ENCODE measurements around the gene GNAQ. TPM values are rescaled to one million over a fixed set of nuclear protein-coding genes. Genes with fewer than 3 reads are reported as not detected.

Gene GNAQ
- polyA plus RNA-seq, 3 donors from 2014 or later: 4.5 to 7.4 (median 5.1) TPM

GRCh38 chr9:77952635-77953328 lies 78.8 kb downstream of the GNAQ start:
- Mint-ChIP-seq H3K4me3 (no peak overlapping the region), H3K27ac (peak overlapping the region in 1 of 6 donors; percentile 14), H3K4me1 (peaks cover 39 to 43% of the 10 kb centered on the region in 2 donors)

GRCh38 chr9:77951369-77951768 lies 80.2 kb downstream of the GNAQ start:
- H3K9me3 Mint-ChIP-seq: no peaks in the 10 kb centered on the region
- no peak overlapping the region for H3K4me3 Mint-ChIP-seq
- peaks cover 35 to 40% of the 10 kb centered on the region in 2 donors for H3K4me1 Mint-ChIP-seq
- no peak for DNase-seq
- H3K36me3 Mint-ChIP-seq: no peaks in the 10 kb centered on the region
- H3K27ac Mint-ChIP-seq: peak overlapping the region in 1 of 6 donors; percentile 4
- peaks cover 0 to 2% (median 2%) of the 10 kb centered on the region in 3 donors for H3K27me3 Mint-ChIP-seq (ENCODE audit: low read depth in 3 of 3)

More at GRCh38 chr9:77952635-77953328, 78.8 kb downstream of the GNAQ start:
- H3K36me3 Mint-ChIP-seq: no peaks in the 10 kb centered on the region
- H3K9me3 Mint-ChIP-seq: no peaks in the 10 kb centered on the region
- DNase-seq: no peak
- peaks cover 0 to 2% (median 1%) of the 10 kb centered on the region in 3 donors for H3K27me3 Mint-ChIP-seq (ENCODE audit: low read depth in 3 of 3)

GRCh38 chr9:77949751-77950436 lies 81.7 kb downstream of the GNAQ start:
- Mint-ChIP-seq H3K4me1 (peaks cover 40 to 47% of the 10 kb centered on the region in 2 donors), H3K9me3 (no peaks in the 10 kb centered on the region), H3K4me3 (no peak overlapping the region), H3K27ac (no peak overlapping the region), H3K36me3 (no peaks in the 10 kb centered on the region), H3K27me3 (ENCODE audit: low read depth in 3 of 3) (peaks cover 0 to 3% (median 2%) of the 10 kb centered on the region in 3 donors)
- DNase-seq: no peak

GRCh38 chr9:77947651-77948050 lies 84.0 kb downstream of the GNAQ start:
- no peaks in the 10 kb centered on the region for H3K9me3 Mint-ChIP-seq
- H3K36me3 Mint-ChIP-seq: no peaks in the 10 kb centered on the region
- H3K27ac Mint-ChIP-seq: no peak overlapping the region
- DNase-seq: no peak
- H3K4me3 Mint-ChIP-seq: no peak overlapping the region
- H3K4me1 Mint-ChIP-seq: peaks cover 27 to 47% of the 10 kb centered on the region in 2 donors
- peaks cover 0 to 3% (median 0%) of the 10 kb centered on the region in 3 donors for H3K27me3 Mint-ChIP-seq (ENCODE audit: low read depth in 3 of 3)

- peaks cover 27 to 52% of the 10 kb centered on the region in 2 donors for H3K4me1 Mint-ChIP-seq
These were observed 84.5 kb downstream of the GNAQ start for GRCh38 chr9:77946969-77947620.

GRCh38 chr9:77946296-77946695 lies 85.3 kb downstream of the GNAQ start:
- H3K4me1 Mint-ChIP-seq: peaks cover 25 to 53% of the 10 kb centered on the region in 2 donors
- DNase-seq: no peak
- no peak overlapping the region for H3K4me3 Mint-ChIP-seq
- H3K36me3 Mint-ChIP-seq: no peaks in the 10 kb centered on the region
- no peak overlapping the region for H3K27ac Mint-ChIP-seq
- no peaks in the 10 kb centered on the region for H3K9me3 Mint-ChIP-seq
- peaks cover 0 to 4% (median 0%) of the 10 kb centered on the region in 3 donors for H3K27me3 Mint-ChIP-seq (ENCODE audit: low read depth in 3 of 3)

More at GRCh38 chr9:77946969-77947620, 84.5 kb downstream of the GNAQ start:
- Mint-ChIP-seq H3K27ac (no peak overlapping the region), H3K36me3 (no peaks in the 10 kb centered on the region), H3K9me3 (no peaks in the 10 kb centered on the region), H3K27me3 (ENCODE audit: low read depth in 3 of 3) (peaks cover 0 to 3% (median 0%) of the 10 kb centered on the region in 3 donors), H3K4me3 (no peak overlapping the region)
- no peak for DNase-seq

- no peak overlapping the region for H3K27ac Mint-ChIP-seq
- H3K27me3 Mint-ChIP-seq (ENCODE audit: low read depth in 3 of 3): peaks cover 0 to 4% (median 0%) of the 10 kb centered on the region in 3 donors
- no peaks in the 10 kb centered on the region for H3K36me3 Mint-ChIP-seq
- no peak overlapping the region for H3K4me3 Mint-ChIP-seq
- H3K4me1 Mint-ChIP-seq: peaks cover 25 to 53% of the 10 kb centered on the region in 2 donors
- H3K9me3 Mint-ChIP-seq: no peaks in the 10 kb centered on the region
- DNase-seq: no peak
These were observed 85.8 kb downstream of the GNAQ start for GRCh38 chr9:77945798-77946197.

GRCh38 chr9:77944556-77945243 lies 86.9 kb downstream of the GNAQ start:
- H3K27me3 Mint-ChIP-seq (ENCODE audit: low read depth in 3 of 3): peaks cover 0 to 4% (median 0%) of the 10 kb centered on the region in 3 donors
- no peak overlapping the region for H3K4me3 Mint-ChIP-seq
- no peaks in the 10 kb centered on the region for H3K9me3 Mint-ChIP-seq
- H3K36me3 Mint-ChIP-seq: no peaks in the 10 kb centered on the region
- no peak overlapping the region for H3K27ac Mint-ChIP-seq
- DNase-seq: peak in 1 of 3 donors; percentile 2
- peaks cover 25 to 53% of the 10 kb centered on the region in 2 donors for H3K4me1 Mint-ChIP-seq

GRCh38 chr9:77943057-77943456 lies 88.6 kb downstream of the GNAQ start:
- Mint-ChIP-seq H3K27ac (no peak overlapping the region), H3K4me1 (peaks cover 25 to 53% of the 10 kb centered on the region in 2 donors), H3K4me3 (no peak overlapping the region), H3K9me3 (no peaks in the 10 kb centered on the region), H3K36me3 (no peaks in the 10 kb centered on the region), H3K27me3 (ENCODE audit: low read depth in 3 of 3) (peaks cover 0 to 3% (median 0%) of the 10 kb centered on the region in 3 donors)
- no peak for DNase-seq

- DNase-seq: no peak
- Mint-ChIP-seq H3K27ac (no peak overlapping the region), H3K27me3 (ENCODE audit: low read depth in 3 of 3) (peaks cover 0 to 3% (median 1%) of the 10 kb centered on the region in 3 donors), H3K9me3 (no peaks in the 10 kb centered on the region), H3K36me3 (no peaks in the 10 kb centered on the region), H3K4me3 (no peak overlapping the region), H3K4me1 (peaks cover 5 to 38% of the 10 kb centered on the region in 2 donors)
These were observed 92.4 kb downstream of the GNAQ start for GRCh38 chr9:77939149-77939668.

- Mint-ChIP-seq H3K4me3 (no peak overlapping the region), H3K36me3 (no peaks in the 10 kb centered on the region), H3K27ac (no peak overlapping the region), H3K4me1 (peaks cover 5 to 28% of the 10 kb centered on the region in 2 donors), H3K27me3 (ENCODE audit: low read depth in 3 of 3) (peaks cover 0 to 3% (median 1%) of the 10 kb centered on the region in 3 donors), H3K9me3 (no peaks in the 10 kb centered on the region)
- DNase-seq: no peak
These were observed 93.4 kb downstream of the GNAQ start for GRCh38 chr9:77938163-77938562.

GRCh38 chr9:77935974-77936373 lies 95.6 kb downstream of the GNAQ start:
- DNase-seq: no peak
- Mint-ChIP-seq H3K9me3 (no peaks in the 10 kb centered on the region), H3K27ac (no peak overlapping the region), H3K4me3 (no peak overlapping the region), H3K36me3 (no peaks in the 10 kb centered on the region), H3K27me3 (ENCODE audit: low read depth in 3 of 3) (peaks cover 0 to 3% (median 0%) of the 10 kb centered on the region in 3 donors), H3K4me1 (peaks cover 10 to 27% of the 10 kb centered on the region in 2 donors)

GRCh38 chr9:77935211-77935610 lies 96.4 kb downstream of the GNAQ start:
- no peak for DNase-seq
- no peaks in the 10 kb centered on the region for H3K9me3 Mint-ChIP-seq
- H3K27me3 Mint-ChIP-seq (ENCODE audit: low read depth in 3 of 3): peaks cover 0 to 3% (median 0%) of the 10 kb centered on the region in 3 donors
- H3K4me3 Mint-ChIP-seq: no peak overlapping the region
- H3K4me1 Mint-ChIP-seq: peaks cover 10 to 27% of the 10 kb centered on the region in 2 donors
- no peaks in the 10 kb centered on the region for H3K36me3 Mint-ChIP-seq
- no peak overlapping the region for H3K27ac Mint-ChIP-seq

All from immature natural killer cell (primary cell).